Fibroblast of mammary gland (primary cell): ENCODE results near the gene ZC3H8.
A peak's percentile ranks its signal among the peaks of the same experiment; 100 is the strongest.

ENCODE experiments used
- DNase-seq: peaks from one replicate; pipeline ENCODE4 v3.0.0-alpha.2; 2010; ENCODE audit warnings: low read depth
- H3K4me3 ChIP-seq: 2 replicates; pipeline ENCODE4 v1.5.1; 2011; ENCODE audit warnings: low read depth, mild to moderate bottlenecking, low read length, moderate library complexity; ENCODE audit not compliant: control insufficient read depth
- CTCF ChIP-seq: conservative IDR thresholded peaks from 2 replicates; pipeline ENCODE4 v1.5.1; 2011; ENCODE audit warnings: low read depth, low read length, inconsistent platforms; ENCODE audit not compliant: control insufficient read depth, insufficient read depth

ZC3H8 gene

GRCh38 chr2:112260295-112260625 is 5.4 kb upstream of the ZC3H8 start:
- no peak overlapping the region for H3K4me3 ChIP-seq
- TF ChIP-seq CTCF = no peak
- no peak for DNase-seq

GRCh38 chr2:112259509-112260294 is 4.9 kb upstream of the ZC3H8 start:
- peak; percentile 98 for TF ChIP-seq CTCF
- H3K4me3 ChIP-seq = no peak overlapping the region
- DNase-seq = peak; percentile 82

GRCh38 chr2:112257575-112257974 is 2.7 kb upstream of the ZC3H8 start:
- TF ChIP-seq CTCF = no peak
- no peak overlapping the region for H3K4me3 ChIP-seq
- peak; percentile 61 for DNase-seq

GRCh38 chr2:112256654-112257053 is 1.8 kb upstream of the ZC3H8 start:
- TF ChIP-seq CTCF = no peak
- no peak for DNase-seq
- no peak overlapping the region for H3K4me3 ChIP-seq

- H3K4me3 ChIP-seq = no peak overlapping the region
- no peak for TF ChIP-seq CTCF
- DNase-seq = no peak
Measured at GRCh38 chr2:112255875-112256274, 1.0 kb upstream of the ZC3H8 start.

- peak; percentile 25 for DNase-seq
- TF ChIP-seq CTCF = no peak
- no peak overlapping the region for H3K4me3 ChIP-seq
Measured at GRCh38 chr2:112253261-112253815, 1.5 kb downstream of the ZC3H8 start.
